ENCODE measurements around the gene BTN1A1.

BTN1A1 gene

DNA sequence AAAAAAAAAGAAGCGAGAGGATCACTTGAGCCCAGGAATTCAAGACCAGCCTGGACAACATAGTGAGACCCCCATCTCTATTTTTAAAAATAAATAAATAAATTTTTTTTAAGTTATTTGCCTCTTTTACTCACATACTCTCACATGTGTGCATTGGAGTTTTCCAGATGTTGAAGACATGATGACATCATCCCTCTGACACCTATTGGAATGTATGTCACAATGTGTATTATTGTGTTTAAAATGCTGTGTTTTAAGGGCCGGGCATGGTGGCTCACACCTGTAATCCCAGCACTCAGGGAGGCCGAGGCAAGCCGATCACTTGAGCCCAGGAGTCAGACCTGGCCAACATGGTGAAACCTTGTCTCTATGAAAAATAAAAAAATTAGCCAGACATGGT lies 17.8 kb upstream of the BTN1A1 start:
- H3K36me3 ChIP-seq (ENCODE audit: control insufficient read depth, low read length) = no peaks in the 10 kb centered on the region
- no peaks in the 10 kb centered on the region for H4K20me1 ChIP-seq (ENCODE audit: control insufficient read depth, insufficient read depth, low read depth, low read length)
- H3K27me3 ChIP-seq (ENCODE audit: control insufficient read depth, low read length) = no peaks in the 10 kb centered on the region
- H3F3A ChIP-seq (ENCODE audit: control insufficient read depth, insufficient read depth) = no peaks in the 10 kb centered on the region
- TF ChIP-seq EZH2phosphoT487 (IDR thresholded peaks at IDR 0.05; ENCODE audit: borderline replicate concordance, low read length) = no peak
- no peaks in the 10 kb centered on the region for H3K9me2 ChIP-seq (replicated peaks; ENCODE audit: control insufficient read depth, low read length)
- H3K4me3 ChIP-seq (ENCODE audit: low read length) = no peak overlapping the region
- peaks cover 8% of the 10 kb centered on the region; the same call in 1 of the 2 replicates for H3K9me3 ChIP-seq (ENCODE audit: control insufficient read depth, insufficient read depth, low read length)
- H3K4me1 ChIP-seq (ENCODE audit: control insufficient read depth, low read length) = peaks cover 32% of the 10 kb centered on the region
- no peaks in the 10 kb centered on the region for H3K79me2 ChIP-seq (ENCODE audit: control insufficient read depth, low read length)
- H3K4me2 ChIP-seq (ENCODE audit: low read length) = no peak overlapping the region
- no peak overlapping the region for H3K27ac ChIP-seq (ENCODE audit: low read depth, low read length)

DNA sequence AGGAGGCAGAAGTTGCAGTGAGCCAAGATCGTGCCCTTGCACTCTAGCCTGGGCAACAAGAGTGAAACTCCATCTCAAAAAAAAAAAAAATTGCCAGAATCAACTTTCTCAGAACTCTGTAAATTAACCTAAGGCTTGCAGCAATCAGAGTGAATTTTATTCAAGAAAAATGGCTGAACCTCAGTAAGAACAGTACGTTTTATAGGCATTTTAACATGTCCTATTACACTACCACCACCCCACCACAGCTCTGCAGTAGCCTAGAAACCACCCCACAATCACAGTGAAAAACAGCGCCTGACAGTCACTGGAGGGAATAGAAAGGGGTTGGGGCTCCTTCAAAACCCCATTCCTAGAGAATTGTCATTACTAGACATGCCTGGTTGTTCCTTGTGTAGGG lies 16.4 kb upstream of the BTN1A1 start:
- Histone ChIP-seq H3K9me3 (ENCODE audit: control insufficient read depth, insufficient read depth, low read length) (peaks cover 8% of the 10 kb centered on the region; the same call in 1 of the 2 replicates), H3K4me1 (ENCODE audit: control insufficient read depth, low read length) (peaks cover 18% of the 10 kb centered on the region), H3F3A (ENCODE audit: control insufficient read depth, insufficient read depth) (no peaks in the 10 kb centered on the region), H3K27ac (ENCODE audit: low read depth, low read length) (no peak overlapping the region), H3K9me2 (replicated peaks; ENCODE audit: control insufficient read depth, low read length) (no peaks in the 10 kb centered on the region), H3K4me3 (ENCODE audit: low read length) (no peak overlapping the region), H3K36me3 (ENCODE audit: control insufficient read depth, low read length) (no peaks in the 10 kb centered on the region), H3K79me2 (ENCODE audit: control insufficient read depth, low read length) (no peaks in the 10 kb centered on the region), H3K27me3 (ENCODE audit: control insufficient read depth, low read length) (no peaks in the 10 kb centered on the region), H4K20me1 (ENCODE audit: control insufficient read depth, insufficient read depth, low read depth, low read length) (no peaks in the 10 kb centered on the region), H3K4me2 (ENCODE audit: low read length) (no peak overlapping the region)
- TF ChIP-seq CTCF (IDR thresholded peaks at IDR 0.05; ENCODE audit: low read depth, low read length, poor library complexity, severe bottlenecking) = no peak
- no peak for TF ChIP-seq EZH2phosphoT487 (IDR thresholded peaks at IDR 0.05; ENCODE audit: borderline replicate concordance, low read length)

- Histone ChIP-seq H3K9me3 (ENCODE audit: control insufficient read depth, insufficient read depth, low read length) (peaks cover 8% of the 10 kb centered on the region; the same call in 1 of the 2 replicates), H3K4me3 (ENCODE audit: low read length) (no peak overlapping the region), H3K27ac (ENCODE audit: low read depth, low read length) (no peak overlapping the region), H3K79me2 (ENCODE audit: control insufficient read depth, low read length) (no peaks in the 10 kb centered on the region), H3K9me2 (replicated peaks; ENCODE audit: control insufficient read depth, low read length) (no peaks in the 10 kb centered on the region), H3K27me3 (ENCODE audit: control insufficient read depth, low read length) (no peaks in the 10 kb centered on the region), H3K4me2 (ENCODE audit: low read length) (no peak overlapping the region), H3K4me1 (ENCODE audit: control insufficient read depth, low read length) (peaks cover 14% of the 10 kb centered on the region), H4K20me1 (ENCODE audit: control insufficient read depth, insufficient read depth, low read depth, low read length) (no peaks in the 10 kb centered on the region), H3F3A (ENCODE audit: control insufficient read depth, insufficient read depth) (no peaks in the 10 kb centered on the region), H3K36me3 (ENCODE audit: control insufficient read depth, low read length) (no peaks in the 10 kb centered on the region)
- TF ChIP-seq CTCF (IDR thresholded peaks at IDR 0.05; ENCODE audit: low read depth, low read length, poor library complexity, severe bottlenecking) = no peak
These were observed 15.9 kb upstream of the BTN1A1 start for GRCh38 chr6:26484161-26484560.

DNA sequence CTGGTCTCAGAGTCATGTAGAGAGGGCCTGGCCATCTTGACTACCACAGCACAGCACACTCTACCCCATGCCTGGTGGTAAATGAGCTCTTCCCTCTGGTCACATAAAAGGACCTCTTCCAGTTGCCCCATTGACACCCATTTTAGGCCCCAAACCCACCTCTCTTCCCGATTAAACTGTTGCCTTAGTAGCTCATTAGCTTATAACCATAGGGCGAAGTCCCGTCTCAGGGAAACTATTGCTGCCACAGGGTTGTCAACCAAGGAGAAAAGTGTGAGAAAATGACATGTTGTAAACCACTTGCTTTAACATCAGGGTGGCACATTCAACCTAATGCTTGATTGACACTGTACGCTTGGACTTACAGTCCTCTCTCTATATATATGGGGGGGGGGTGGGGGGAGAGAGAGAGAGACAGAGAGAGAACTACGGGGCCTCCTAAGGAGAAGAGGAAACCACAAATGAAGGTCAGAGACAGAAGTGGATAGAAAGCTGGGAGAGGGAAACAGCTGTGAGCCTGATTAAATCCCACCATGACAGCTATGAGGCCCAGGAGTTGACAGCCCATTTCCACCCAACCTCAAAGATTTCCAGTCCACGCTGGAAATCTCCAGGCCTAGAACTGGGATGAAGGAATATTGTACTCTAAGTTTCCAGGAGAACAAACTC lies 14.9 kb upstream of the BTN1A1 start:
- Histone ChIP-seq H3K79me2 (ENCODE audit: control insufficient read depth, low read length) (no peaks in the 10 kb centered on the region), H3K27me3 (ENCODE audit: control insufficient read depth, low read length) (no peaks in the 10 kb centered on the region), H3K9me3 (ENCODE audit: control insufficient read depth, insufficient read depth, low read length) (peaks cover 8% of the 10 kb centered on the region; the same call in 1 of the 2 replicates), H3K4me2 (ENCODE audit: low read length) (no peak overlapping the region), H3K27ac (ENCODE audit: low read depth, low read length) (no peak overlapping the region), H3K4me3 (ENCODE audit: low read length) (no peak overlapping the region), H4K20me1 (ENCODE audit: control insufficient read depth, insufficient read depth, low read depth, low read length) (no peaks in the 10 kb centered on the region), H3F3A (ENCODE audit: control insufficient read depth, insufficient read depth) (no peaks in the 10 kb centered on the region), H3K9me2 (replicated peaks; ENCODE audit: control insufficient read depth, low read length) (no peaks in the 10 kb centered on the region), H3K36me3 (ENCODE audit: control insufficient read depth, low read length) (no peaks in the 10 kb centered on the region), H3K4me1 (ENCODE audit: control insufficient read depth, low read length) (peaks cover 14% of the 10 kb centered on the region)
- no peak for TF ChIP-seq EZH2phosphoT487 (IDR thresholded peaks at IDR 0.05; ENCODE audit: borderline replicate concordance, low read length)
- TF ChIP-seq CTCF (IDR thresholded peaks at IDR 0.05; ENCODE audit: low read depth, low read length, poor library complexity, severe bottlenecking) = no peak

Measured in DOHH2 (cell line).